Measurements from ENCODE around the gene MRM1.

MRM1 gene, protein sequence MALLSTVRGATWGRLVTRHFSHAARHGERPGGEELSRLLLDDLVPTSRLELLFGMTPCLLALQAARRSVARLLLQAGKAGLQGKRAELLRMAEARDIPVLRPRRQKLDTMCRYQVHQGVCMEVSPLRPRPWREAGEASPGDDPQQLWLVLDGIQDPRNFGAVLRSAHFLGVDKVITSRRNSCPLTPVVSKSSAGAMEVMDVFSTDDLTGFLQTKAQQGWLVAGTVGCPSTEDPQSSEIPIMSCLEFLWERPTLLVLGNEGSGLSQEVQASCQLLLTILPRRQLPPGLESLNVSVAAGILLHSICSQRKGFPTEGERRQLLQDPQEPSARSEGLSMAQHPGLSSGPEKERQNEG

DNA sequence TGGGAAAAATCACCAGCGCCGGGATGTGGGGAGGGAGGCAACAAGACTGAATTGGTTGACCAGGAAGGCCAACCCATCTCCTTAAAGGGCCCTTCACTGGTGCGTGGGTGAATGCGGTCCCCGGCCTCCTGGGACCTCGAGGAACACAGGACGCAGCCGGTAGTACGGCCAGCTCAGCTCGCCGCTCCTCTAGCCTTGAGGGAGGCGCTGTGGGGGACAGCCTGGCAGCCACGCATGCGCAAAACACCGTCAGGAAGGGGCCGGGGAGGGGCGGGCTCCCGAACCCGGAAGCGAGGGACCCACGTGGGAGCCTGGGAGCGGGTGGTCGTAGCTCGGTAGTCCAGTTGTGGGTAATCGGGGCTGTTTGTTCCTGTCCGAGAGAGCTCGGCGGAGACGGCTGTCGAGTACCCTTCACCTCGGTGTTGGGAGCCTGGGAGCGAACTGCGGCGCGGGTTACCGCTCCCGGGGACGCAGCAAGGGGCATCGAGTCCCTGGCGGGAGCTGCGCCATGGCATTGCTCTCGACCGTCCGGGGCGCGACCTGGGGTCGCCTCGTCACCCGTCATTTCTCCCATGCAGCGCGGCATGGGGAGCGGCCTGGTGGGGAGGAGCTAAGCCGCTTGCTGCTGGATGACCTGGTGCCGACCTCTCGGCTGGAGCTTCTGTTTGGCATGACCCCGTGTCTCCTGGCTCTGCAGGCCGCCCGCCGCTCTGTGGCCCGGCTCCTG lies at the start of gene MRM1:
MRM1 (plus strand) TSS at position 281 of the 727 bp plus-strand sequence; CDS start at position 509, 228 bp downstream.
- peak; percentile 47 for DNase-seq

DNA sequence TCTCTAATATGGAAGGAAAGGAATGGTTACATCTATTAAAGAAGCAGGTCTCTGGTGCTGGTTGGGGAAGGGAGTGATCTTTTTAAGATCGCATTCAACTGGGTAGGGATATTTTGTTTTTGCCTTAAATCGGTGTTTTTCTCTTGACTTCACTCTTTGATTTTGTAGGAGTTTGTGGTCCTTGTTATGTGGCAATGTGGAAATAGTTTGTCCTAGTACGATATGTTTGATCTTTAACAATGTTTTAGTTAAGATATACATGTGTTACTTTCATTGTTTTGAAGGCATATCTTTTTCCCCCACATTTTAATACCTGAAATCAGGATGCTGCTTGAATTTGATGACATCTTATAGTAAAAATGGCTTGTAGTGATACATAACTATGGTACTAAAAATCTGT lies 47.9 kb upstream of the MRM1 start:
- DNase-seq: no peak

DNA sequence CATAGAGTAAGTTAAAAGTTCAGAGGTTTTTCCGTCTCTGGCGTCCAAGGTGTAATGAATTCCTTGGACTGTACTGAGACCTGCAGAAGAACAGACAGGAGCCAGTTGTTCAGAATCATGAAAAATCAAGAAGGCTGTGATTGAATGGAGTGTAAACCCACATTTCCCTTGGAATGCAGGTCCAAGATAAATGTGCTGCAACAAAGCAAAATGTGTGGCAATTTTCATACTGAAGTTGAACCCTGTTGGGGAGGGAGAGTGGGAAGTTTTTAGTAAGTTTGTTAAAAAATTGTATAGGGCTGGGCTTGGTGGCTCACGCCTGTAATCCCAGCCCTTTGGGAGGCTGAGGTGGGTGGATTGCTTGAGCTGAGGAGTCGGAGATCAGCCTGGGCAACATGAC lies 35.3 kb upstream of the MRM1 start:
- DNase-seq: no peak

DNA sequence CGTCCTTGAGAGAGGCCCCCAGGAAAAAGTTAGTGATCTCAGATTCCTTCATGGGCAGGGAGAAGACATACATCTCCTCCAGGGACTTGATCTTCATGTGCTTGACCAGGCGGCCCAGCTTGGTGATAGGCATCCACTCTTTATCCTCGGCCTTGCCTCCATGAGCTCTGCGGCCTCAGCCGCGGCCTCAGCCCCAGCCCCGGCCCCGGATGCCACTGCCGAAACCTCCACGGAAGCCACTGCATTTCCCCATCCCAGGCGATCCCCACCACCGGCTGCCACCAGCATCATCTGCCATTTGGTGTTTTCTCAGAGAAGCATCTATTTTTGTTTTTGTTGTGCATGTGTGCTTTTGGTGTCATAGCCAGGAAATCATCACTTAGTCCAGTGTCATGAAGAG lies 26.4 kb upstream of the MRM1 start:
- no peak for DNase-seq

DNA sequence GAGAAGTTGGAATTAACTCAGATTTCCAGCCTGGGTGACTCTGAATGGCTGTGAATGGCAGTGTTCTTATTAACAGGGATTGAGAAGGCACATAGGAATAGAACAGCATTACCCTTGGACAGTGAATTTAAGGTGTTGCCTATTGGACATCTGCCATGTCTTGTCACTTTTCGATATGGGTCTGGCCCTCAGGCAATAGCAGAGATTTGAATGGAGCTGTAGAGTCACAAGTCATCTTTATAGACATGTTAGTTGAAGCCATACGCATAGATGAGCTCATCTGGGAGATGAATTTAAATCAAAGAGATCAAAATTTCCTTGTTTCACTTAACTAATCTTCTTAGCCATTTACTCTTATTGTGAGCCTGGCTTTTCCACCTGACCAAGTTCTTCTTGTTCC lies 24.6 kb upstream of the MRM1 start:
- no peak for DNase-seq

DNA sequence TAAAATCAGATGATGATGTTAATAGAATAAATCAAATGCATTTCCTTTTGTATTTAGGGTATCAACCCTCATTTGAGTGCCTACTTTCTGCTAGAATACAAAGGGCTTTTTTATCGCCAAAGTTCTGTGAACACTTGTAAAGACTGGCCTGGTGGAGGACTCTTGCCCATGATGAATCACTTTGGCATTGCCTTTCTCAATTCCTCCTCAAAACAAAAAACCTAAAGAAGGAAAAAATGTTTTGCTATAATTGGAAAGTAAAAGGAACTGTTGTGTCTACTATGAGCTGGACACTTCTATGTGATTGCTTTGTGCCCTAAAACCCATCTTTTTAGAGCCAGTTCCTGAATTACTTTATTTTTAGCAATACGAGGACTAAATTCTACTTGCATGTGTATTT lies 22.7 kb upstream of the MRM1 start:
- no peak for DNase-seq

DNA sequence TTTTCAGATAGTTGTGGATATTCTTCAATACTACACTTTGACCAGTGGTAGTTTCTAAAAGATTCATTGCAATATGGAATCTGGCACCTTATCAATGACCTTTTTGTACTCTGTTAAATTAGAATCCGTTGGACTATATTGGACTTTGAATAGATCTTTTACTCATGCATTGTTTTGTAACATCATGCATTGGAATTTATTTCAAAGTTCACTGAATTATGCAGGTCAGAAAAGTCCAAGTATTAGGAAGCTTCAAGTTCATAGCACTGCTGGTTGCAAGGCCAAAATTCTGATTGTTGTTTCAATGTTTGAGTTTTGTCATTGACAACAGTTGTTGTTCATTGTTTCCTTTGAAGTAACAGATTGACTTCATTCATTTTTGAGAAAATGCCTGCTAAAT lies 17.6 kb upstream of the MRM1 start:
- no peak for DNase-seq

DNA sequence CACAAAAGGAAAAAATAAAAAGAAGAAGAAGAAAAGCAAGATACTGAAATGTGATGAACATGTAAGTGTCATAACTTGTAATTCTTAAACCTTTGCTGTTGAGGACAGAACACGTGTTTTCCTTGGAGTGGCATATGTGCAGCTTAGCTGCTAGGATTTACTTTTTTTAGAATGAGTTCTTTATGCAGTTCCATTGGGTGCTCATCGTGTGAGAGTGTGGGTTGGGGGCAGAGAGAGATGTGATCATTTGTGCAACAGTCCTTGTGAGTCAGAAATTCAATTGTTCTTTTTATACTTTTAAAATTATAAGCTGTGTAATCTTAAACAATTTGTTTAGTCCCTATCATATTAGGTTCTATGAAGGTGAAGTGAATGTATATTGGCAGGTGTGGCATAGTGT lies 15.2 kb upstream of the MRM1 start:
- no peak for DNase-seq

DNA sequence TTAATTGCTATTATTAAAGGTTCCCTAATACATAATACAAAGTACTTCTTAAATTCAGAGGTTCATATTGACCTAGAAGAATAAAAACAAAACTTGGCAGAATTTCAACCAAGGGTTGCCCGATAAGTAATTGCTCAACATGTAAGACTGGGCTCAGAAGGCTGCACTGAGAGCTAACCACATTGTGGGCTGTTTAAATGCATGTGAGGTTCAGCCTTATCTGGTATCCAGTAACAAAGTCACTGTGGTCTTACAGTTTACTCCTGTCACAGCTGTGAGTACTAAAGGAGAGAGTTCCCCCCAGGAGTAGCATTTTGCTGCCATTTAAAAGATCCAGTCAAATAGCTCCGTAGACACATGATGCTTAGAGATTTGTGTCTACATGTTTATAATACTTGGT lies 11.3 kb upstream of the MRM1 start:
- DNase-seq: no peak

DNA sequence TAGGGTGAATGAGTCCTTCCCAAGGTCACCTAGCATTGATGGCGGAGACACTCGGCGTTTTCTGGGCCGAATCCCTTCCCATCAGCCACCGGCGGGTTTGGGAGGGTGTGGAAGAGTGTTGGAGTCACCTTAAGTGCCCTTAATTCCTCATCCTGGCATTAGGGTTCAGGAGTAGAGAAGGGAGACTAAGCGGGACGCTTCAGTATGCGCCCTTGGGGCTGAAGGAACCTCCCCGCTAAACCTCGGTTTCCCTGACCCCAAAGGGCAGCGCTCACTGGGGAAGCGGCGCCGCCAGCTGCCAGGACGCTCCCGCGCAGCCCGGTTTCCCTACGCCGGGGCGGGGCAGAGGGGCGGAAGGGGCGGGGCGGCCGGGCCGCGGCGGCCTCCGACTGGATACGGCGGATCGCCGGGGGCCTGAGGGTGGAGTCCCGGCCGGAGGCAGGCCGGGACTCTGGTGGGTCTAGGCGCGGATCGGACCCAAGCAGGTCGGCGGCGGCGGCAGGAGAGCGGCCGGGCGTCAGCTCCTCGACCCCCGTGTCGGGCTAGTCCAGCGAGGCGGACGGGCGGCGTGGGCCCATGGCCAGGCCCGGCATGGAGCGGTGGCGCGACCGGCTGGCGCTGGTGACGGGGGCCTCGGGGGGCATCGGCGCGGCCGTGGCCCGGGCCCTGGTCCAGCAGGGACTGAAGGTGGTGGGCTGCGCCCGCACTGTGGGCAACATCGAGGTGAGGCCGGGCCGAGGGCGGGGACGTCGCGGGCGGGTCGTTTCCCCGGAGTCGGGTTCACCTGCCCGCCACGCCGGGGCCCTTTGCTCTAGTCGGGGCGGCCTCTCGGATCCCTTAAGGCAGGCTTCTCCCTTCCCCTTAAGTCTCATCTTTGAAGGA lies 9.7 kb upstream of the MRM1 start, which contains the start of gene DHRS11:
DHRS11 (plus strand) TSS at position 446 of the 882 bp plus-strand sequence; CDS start at position 577, 131 bp downstream.
- peak; percentile 31 for DNase-seq

DNA sequence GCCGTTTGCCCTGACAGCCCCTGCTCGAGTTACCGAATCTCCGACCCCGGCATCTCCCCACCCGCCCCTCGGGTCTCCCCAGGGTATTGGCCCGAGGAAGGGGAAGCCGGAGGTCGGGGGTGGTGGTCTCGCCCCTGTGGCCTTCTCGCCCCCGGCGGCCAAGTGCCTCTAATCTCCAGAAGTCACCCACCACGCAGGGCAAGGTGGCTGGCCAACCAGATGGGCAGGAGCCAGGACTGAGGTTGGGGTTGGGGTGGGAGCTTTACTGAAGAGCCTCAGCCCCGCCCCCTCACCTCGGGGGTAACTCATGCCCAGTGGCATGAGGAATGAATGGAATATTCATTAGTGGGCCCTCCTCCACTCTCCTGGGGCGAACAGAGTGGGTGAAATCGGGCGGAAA lies 9.1 kb upstream of the MRM1 start:
- no peak for DNase-seq

DNA sequence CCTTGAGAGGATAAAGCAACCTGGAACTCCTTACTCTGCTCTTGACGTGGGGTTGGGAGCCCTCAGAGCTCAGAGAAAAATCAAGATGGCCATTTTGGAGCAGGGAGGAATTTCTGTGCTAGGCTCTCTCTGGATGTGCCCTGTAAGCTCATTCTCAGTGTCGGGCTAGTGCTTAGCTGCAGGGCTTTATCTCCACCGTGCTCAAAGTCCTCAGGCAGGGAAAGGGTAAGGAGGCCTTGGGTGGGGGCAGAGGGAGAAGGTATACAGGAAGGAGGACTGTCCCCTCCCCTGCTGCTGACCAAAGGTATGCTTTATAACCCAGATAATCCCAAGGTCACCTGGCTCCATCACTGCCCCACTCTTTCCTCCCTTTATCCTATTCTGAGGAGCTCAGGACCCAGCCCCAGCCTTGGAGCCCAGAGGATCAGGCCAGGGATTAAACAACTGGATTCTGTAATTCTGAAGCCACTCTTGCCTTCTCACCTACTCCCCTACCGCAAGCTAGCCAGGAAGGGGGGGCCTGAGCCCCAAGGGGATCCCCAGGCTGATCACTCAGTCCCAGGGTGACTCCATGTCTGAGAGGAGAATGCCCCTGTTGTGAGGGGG lies 8.6 kb upstream of the MRM1 start:
- DNase-seq: no peak

DNA sequence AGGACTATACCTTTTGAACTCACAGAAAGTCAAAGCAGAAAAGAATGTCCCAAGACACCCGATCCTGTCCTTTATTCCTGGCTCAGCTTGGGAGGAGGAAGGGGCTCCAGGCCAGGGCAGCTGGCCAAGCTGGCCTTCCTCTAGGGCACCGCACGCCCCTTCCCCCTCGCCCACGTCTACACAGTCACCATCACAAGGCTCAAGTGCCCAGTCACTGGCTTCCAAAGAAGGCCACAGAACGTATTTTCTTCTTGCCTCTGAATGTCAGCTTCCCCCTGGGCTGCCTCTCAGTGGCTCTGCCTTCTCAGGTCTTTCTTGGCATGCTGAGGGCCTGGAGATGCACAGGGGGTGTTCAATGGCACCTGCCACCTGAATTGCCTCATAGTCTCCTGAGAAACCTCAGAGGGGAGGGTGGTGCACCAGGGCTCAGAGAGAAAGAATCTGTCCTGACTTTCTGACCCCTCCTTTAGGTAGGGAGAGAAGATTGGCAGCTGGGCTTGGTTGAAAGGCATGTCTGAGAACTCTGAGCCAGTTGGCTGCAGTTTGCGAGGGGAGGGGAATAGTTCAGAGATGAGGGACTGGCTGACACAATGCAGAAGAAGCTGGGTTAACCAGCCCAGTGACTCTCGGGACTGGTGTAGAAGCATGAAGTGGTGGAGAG lies 7.6 kb upstream of the MRM1 start:
- no peak for DNase-seq

DNA sequence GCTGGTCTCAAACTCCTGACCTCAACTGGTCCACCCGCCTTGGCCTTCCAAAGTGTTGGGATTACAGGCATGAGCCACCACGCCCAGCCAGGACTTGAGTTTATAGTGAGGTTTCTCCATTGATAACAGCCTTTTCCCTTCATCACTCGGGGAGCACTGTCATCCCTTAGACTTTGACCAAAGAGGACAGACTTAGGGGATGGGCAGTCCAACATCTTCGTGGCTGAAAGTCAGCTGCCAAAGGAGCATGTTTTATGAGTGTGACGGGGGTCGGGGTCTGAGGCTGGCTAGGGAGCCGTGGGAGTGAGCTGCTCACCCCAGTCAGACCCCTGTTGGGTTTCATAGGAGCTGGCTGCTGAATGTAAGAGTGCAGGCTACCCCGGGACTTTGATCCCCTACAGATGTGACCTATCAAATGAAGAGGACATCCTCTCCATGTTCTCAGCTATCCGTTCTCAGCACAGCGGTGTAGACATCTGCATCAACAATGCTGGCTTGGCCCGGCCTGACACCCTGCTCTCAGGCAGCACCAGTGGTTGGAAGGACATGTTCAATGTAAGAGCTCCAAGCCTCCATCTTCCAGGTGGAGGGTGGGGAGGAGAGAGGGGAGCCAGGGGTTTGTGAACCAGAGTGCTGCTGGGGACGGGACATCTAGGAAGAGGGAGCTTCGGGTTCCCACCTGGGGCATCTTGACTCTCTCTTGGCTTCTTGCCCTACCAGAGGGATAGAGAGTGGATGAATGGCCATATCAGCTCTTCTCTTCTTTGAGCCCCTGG lies 6.6 kb upstream of the MRM1 start:
- no peak for DNase-seq

DNA sequence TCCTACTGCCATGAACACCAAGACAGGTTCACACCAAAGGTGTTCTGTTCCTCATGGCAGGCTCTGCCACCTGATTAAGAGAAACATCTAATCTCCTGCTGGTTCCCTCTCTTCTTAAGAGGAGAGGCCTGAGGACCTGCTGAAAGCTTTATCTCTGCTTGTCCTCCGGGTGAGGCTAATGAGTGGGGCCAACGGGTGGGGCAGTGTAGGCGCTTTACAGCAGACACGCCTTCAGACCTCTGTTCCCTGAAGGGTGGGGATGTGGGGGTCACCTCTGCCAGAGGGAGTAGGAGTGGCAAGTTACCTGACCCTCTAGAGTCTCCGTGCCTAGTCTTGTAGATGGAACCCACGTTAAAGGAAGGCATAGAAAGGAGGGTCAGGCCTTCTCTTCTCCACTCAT lies 4.2 kb upstream of the MRM1 start:
- DNase-seq: no peak

DNA sequence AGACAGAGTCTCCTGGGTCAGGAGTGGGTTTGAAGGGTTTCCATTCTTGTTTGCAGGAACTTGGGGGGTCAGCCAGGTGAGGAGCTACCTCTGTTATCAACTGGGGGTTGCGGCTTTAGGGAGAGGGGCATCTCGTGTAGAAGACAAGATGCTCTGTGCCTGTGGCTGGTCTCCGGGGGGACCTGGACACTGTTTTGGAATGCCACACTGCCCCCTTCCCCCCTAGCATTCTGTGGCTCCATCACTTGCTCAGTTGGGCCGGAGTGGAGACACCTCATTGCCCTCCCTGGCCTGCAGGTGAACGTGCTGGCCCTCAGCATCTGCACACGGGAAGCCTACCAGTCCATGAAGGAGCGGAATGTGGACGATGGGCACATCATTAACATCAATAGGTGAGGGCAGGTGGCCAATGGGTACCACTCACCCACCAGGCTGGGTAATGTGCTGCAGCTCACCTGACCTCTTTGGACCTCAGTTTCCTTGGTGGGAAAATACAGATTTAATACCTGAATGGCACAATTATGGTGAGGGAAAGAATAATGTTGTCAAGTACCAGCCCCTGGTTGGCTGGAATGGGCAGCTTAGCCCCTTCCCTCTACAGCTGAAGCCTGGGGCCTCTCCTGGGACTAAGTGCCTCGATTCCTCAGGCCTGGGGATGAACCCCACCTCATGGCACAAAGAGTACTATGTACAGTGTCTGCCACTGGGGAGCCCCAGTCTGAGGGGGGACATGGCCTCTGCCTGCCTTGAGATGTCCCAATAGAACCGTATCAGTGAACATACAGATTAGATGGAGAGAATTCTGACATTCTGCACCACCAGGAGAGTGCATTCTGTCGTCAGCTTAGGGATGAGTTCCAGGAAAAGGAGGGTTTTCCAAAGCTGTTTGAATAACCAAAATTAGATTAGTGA lies 3.3 kb upstream of the MRM1 start:
- no peak for DNase-seq

DNA sequence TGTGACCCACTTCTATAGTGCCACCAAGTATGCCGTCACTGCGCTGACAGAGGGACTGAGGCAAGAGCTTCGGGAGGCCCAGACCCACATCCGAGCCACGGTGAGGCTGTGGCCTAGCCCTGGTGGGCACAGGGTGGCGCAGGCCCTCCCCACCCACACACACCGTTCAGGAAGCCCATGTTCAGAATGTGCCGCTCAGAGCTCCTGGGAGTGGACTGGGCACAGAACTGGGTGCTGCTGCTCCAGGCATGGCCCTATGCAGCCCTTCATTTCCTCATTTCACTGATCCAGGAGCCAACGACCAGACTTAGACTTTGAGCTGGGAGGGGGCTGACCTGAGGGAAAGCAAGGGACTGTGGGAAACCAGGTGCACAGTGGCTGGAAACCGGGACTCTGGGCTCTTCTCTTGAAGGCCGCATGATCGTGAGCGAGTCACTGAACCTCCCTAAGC lies 2.4 kb upstream of the MRM1 start:
- no peak for DNase-seq

DNA sequence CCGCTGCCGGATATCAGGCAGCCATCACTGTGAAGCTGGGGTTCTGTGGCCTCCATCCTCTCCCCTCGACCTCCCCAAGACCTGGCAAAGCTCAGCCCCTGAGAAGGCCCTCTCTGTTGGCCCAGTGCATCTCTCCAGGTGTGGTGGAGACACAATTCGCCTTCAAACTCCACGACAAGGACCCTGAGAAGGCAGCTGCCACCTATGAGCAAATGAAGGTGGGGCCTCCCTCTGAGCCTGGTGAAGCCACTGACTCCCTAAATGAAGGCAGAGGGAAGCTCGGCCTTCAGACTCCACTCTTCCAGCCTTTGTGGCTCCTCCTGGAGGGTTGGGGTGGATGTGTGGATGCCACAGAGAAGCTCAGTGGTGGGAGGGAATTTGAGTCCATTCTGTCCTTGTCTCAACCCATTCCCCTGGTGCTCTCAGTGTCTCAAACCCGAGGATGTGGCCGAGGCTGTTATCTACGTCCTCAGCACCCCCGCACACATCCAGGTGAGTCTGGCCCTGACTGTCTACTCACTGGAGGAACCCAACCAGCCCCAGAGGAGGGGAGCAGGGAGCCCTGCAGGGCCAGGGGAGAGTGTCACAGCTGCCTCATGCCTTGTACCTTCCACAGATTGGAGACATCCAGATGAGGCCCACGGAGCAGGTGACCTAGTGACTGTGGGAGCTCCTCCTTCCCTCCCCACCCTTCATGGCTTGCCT lies 1.7 kb upstream of the MRM1 start:
- DNase-seq: no peak

DNA sequence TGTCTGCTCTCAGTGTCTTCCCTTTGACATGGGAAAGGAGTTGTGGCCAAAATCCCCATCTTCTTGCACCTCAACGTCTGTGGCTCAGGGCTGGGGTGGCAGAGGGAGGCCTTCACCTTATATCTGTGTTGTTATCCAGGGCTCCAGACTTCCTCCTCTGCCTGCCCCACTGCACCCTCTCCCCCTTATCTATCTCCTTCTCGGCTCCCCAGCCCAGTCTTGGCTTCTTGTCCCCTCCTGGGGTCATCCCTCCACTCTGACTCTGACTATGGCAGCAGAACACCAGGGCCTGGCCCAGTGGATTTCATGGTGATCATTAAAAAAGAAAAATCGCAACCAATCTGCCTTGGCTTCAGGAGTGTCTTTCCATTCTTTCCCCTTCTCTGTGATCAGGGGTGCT lies 918 bp upstream of the MRM1 start:
- no peak for DNase-seq

DNA sequence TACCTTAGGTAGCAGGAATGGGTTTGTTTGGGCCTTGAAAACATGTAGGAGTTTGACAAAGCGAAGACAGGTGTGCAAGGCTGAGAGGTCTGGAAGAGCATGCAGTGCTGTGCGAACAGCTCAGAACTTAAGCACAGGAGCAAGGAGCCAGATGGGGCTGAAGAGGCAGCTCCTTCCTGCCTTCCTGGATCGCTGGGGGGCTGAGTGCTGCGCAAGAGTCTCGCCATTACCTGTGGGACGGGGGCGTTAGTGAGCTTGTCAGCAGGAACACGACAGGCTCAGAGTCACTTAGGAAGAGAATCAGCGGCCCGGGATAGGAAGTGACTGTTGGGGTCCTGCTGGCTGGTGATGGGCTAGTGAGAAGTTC lies 464 bp upstream of the MRM1 start:
- DNase-seq: no peak

All from GOT3 (cell line).